ENCODE data around the gene BRCC3.

DNA sequence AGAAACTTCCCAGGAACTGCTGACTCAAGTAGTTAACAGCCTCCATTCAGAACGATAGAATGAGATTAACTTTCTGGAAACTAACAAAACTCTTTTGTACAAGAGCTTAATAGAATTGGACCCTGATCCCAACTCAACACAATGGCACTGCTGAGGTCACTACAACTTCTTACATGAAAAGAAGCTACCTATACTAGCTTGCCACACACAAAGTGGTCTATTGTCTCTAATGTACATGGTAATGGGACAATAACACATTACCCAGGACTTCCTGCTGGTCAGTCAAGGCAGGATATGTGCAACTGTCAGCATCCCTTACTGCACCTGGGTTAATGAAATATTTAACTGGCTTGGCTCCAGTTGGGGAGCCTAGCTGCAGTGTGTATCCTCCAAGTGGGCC lies 56.2 kb downstream of the BRCC3 start:
- TF ChIP-seq CTCF (IDR thresholded peaks at IDR 0.05; ENCODE audit: poor library complexity) (no peak), EZH2 (IDR thresholded peaks at IDR 0.05; ENCODE audit: borderline replicate concordance) (no peak), EZH2phosphoT487 (IDR thresholded peaks at IDR 0.05; ENCODE audit: low read depth, severe bottlenecking, unreplicated experiment) (no peak)
